Measurements from ENCODE around the gene CCHCR1.

CCHCR1 gene

DNA sequence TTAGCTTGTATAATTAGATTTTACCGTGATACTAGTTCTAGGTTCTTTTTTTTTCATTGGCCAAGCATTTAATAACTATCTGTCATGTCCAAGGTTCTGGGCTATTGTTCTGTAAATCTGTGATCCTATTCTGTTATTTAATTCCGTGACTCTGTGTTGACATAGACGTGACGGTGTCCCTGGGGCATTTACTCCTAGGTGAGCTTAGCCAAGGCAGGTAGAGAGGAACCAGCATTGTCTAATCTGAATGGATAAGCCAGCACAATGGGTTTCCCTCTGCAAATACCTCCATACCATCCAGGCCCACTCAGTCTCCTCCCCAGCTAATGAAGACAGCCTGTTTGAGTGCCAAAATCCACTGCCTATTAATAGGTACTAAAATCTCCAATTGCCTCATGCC, 28.5 kb downstream of the CCHCR1 start:
- no peak for DNase-seq (ENCODE audit: low read depth)

DNA sequence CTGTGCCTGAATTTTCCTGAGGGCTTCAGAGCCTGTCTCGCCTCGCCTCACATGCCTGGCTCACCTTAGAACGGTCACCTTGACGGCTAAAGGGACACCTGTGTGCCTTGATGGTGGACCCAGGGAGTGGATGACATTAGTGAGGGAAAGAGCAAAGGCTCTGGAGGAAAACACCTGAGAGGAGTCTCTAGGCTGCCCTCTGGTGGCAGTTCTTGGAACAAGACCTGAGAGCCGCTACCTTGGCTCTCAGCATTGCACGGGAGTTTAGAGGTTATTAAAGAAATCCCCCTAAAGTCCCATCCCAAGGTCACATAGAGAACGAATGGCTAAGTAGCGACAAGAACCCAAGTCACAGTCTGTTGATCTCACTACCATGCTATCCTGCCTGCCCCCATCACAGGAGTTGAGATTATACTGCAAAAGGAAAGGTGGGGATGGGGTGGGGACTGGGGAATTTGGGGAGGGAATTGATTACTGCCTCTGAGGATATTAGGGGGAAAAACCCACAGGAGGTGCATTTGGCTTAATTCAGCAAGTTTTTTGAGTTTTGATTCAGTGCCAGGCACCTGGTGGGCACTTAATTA, 29.4 kb downstream of the CCHCR1 start:
- DNase-seq (ENCODE audit: low read depth) = peak; percentile 53

DNA sequence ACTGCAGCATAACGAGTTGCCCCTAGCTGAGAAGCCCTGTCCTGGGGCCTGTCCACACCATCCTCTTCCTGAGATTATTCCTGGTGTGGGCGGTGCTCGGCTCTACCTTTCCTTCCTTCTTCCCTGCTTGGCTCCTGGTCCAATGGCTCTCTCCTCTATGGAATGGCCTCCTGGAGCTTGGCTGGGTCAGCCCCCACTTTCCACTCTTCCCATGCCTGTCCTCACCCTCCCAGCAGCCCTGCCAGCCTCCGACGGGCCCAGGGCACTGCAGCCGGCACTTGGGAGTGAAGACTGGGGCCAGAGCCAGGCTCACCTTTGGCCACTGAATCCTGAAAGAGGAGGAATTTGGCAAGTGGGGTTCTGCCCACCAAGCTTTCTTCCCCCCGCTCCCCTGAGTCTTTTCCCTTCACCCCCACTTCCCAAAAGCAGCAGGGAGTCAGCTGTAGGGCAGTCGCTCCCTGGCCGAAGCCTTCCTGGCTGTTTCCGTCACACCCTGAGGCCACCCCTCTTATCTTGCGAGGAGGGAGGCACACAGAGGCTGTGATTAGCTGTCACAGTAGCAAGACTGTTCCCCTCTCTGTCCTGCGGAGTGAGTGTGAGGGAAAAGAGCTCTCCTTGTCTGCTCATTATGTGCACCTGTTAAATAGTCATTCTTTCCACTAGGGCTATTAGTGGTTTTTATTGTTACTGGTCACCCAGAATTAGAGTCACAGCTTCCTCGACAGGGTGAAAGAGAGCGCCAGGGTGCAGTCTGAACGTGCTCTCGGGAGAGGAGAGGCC, 31.0 kb downstream of the CCHCR1 start:
- DNase-seq (ENCODE audit: low read depth) = no peak

DNA sequence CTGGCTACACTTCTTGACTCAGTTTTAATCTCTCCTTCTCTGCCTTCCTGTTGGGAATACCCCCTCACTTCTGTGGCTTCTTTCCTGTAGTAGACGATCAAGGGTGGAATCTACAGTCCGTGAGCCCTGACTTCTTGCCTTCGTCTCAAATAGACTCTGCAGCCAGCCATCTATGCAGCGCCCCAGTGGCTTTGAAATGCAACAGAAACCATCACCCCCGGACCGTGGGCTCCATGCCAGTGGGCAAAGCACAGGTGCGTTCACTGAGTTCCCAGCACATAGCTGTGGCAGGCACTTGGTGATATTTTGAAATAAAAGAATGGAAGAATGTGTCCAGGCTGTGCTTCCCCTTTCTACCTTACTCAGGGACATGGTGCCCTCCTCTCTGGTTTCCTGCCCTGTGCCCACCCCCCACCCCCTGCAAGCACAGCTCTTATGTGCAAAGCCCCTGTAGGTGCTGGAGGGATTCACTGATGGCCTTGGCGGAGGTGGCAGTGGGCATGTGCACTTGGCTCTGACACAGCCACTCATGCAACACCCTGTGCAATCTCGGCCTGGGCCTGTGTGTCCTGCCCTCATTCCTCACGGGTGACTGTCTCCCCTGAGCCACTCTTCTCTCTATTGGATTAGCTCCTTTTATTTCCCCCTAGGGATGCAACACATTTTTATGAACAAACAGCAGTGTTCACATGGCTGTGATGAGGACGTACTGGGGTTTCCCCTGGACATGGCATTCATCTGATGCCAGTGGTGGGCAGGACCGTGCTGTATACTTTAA, 31.8 kb downstream of the CCHCR1 start:
- peak; percentile 90 for DNase-seq (ENCODE audit: low read depth)

GRCh38 chr6:31125162-31125561, 32.4 kb downstream of the CCHCR1 start:
- DNase-seq (ENCODE audit: low read depth) = no peak

- peak; percentile 93 for DNase-seq (ENCODE audit: low read depth)
Measured at GRCh38 chr6:31122791-31123706, 34.6 kb downstream of the CCHCR1 start.

DNA sequence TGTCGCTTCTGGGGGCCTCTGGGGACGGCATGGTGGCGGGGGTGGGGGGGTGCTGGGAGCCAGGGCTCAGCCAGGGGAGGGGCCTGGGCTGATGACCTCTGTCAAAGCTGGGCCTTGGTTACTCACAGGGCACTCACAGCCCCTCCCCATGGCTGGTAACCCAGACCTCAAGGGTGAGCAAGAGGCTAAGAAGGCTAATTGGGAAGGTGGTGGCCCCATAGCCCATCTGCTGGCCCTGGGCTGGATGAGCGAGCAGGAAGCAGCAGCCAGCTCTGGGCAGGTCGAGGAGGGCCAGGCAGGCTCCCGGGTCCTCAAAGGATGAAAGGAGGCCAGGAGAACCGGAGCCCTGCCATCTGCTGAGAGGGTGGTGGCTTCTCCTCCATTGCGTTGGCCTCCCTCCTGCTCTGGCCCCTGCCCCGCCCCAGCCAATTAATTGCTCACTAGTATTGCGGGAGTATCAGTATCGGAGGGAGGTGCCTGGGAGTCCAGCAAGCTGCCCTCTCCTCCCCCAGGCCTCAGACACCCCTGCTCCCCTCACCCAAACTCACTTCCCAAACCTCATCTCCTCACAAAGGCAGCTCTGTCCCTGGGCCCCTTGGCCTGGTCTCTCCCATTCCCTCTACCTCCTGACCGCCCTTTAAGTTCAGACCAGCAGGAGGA, 36.3 kb downstream of the CCHCR1 start:
- no peak for DNase-seq (ENCODE audit: low read depth)

GRCh38 chr6:31120151-31120915, 37.3 kb downstream of the CCHCR1 start, which contains the start of gene CDSN:
Gene CDSN, minus strand, starts transcription at chr6:31120446. Its CDS starts 27 bp downstream, at chr6:31120419.
- DNase-seq (ENCODE audit: low read depth) = no peak

DNA sequence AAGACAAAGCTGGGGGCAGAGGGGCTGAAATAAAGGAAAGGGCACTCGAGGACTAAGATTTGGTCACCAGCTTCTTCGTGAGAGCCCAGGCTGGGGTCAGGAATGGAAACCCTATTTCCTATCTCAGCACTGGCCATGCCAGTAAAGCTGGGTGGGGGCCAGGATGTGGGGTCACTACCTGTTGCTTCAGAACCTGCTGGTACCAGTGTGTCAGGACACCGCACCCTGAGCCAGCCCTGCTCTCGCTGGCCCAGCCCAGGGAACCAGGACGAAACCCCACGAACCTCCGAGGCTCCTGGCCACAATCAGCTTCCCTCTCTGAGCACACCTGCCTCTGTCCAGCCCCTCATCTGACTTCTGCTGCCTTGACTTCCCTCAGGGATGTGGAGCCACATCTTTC, 39.4 kb downstream of the CCHCR1 start:
- no peak for DNase-seq (ENCODE audit: low read depth)

- DNase-seq (ENCODE audit: low read depth) = no peak
Measured at GRCh38 chr6:31116661-31117385, 40.8 kb downstream of the CCHCR1 start.

- no peak for DNase-seq (ENCODE audit: low read depth)
Measured at GRCh38 chr6:31115941-31116560, 41.6 kb downstream of the CCHCR1 start.

DNA sequence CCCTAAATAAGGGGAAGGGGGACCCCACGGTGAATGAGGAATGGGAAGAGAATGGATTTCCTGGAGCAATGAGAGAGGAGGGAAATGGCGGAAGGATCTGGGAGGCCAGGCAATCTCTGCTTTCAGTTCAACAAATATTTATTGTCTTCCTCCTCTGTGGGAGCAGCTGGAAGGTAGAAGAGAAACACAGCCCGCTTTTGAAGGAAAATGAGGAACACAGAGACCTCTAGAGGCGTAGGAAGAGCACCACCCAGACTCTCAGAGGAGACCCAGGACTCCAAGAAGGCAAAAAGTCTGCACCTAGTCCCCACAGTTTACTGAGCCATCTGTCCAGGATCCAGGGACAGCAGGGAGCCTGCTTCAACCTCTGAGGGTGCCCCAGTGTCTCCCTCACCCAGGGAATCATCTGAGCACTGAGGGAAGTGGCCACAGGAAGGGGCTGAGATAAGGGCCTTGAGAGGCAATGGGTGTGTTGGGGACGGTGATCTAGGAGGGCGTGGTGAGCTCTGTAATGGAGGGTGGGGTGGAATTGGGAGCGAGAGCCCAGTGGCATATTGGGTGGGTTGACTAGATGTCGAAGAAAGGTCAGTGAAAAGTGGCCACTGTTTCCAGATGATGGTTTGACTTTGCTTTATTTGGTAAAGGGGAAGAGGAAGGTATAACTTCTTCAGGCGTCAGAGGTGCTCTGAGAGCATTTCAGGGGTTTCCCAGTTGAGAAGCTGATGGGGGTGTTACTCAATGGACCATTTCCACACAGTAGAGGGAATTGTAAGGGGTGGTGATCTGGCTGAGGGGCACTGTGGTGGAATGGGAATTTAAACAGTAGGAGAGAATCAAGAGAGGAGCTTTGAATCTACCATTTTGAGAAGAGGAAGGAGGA, 42.4 kb downstream of the CCHCR1 start:
- peak; percentile 69 for DNase-seq (ENCODE audit: low read depth)

DNA sequence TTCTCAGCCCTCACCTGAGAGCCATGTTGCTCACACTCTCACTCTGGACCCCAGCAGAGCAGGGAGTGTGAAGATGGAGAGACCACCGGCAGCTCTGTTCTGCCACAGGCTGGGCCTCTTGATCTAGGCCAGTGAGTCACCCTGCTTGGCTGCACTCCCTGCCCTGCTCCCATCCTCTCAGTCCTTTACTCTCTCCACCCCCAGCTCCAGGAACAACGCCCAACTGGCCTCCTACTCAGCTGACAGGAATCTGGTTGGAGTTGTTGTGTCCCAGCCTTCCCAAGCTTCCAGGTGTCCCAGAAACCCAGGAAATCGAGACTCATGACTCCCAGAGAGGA, 43.1 kb downstream of the CCHCR1 start, which contains the start of gene PSORS1C1:
Gene PSORS1C1 (plus strand): TSS at position 260 of the 338 bp plus-strand sequence. CDS start 14,833 bp downstream, outside the sequence.
- DNase-seq (ENCODE audit: low read depth) = peak; percentile 98

- peak; percentile 90 for DNase-seq (ENCODE audit: low read depth)
Measured at GRCh38 chr6:31113861-31114540, 43.6 kb downstream of the CCHCR1 start.

DNA sequence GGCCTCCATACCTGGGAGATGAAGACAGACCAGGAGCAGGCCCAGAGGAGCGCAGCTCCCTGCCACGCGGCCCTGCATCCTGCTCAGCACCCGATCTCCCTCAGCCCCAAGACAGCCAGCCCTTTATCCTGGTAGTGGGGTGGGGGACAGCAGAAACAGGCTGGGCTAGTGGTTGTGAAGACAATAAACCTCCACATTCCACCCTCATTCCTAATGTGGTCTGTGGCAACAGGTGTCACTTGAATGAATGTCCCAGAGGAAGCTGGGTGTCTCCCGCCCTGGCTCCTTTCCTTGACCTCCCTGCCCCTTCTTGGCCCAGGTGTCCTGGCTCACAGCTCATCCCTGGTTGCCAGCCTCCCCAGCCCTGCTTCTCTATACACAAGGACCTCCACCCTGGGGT, 45.1 kb downstream of the CCHCR1 start, which contains the start of gene C6orf15:
Gene C6orf15 (minus strand): TSS at position 98 of the 400 bp plus-strand sequence. CDS start 20 bp downstream, at position 78.
- no peak for DNase-seq (ENCODE audit: low read depth)

GRCh38 chr6:31111712-31112111, 45.9 kb downstream of the CCHCR1 start:
- DNase-seq (ENCODE audit: low read depth) = no peak

DNA sequence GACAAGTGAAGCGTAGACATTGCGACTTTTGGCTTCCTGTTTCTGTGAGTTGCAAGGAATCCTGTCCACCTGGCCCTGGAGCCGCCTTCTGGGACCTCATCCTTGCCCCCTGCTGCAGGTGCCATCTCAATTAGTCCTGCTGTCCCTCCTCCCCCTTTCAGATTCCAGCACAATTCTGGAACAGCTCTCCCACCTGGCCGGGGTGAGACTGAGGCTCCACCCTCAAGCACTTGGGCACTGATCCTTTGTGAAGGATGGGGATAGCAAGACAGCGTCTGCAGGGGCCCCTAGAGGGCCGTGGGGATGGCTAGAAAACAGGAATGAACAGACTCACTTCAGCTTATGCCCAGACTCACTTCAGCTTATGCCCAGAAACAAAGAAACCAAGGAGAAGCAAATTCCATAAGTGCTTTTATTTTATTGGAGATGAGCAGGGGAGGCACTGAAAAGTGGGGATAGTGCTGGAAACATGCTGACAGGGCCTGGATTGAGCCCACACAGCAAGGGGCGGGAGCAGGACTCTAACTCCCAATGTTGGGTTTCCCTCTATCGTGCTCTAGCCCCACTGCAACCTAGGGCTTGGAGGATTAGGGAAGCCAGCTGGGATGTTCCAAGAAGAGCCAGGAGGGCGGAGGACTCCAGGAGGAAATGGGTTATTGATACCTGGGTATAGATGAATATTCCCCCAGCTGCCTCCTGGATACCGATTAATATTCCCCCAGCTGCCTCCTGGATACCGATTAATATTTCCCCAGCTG, 46.6 kb downstream of the CCHCR1 start:
- DNase-seq (ENCODE audit: low read depth) = no peak

Measured in EH (cell line).